Gastrocnemius medialis (tissue), 4 donors: ENCODE results near the gene APBA3. TPM values are rescaled to one million over a fixed set of nuclear protein-coding genes. Genes with fewer than 3 reads are reported as not detected.

Experiments used
- ATAC-seq, 2 donors: fragments of 150-250 bp; one replicate each; pipeline ENCODE4 v1.9.1; 2016
- DNase-seq, 2 donors: peaks; one replicate each; pipeline ENCODE4 v3.0.0-alpha.2; 2019
- H3K27ac ChIP-seq, 4 donors: fragments of 200-600 bp; sonication (generic); 1 replicate in 1 of 4; 2 replicates in 3 of 4; pipeline ENCODE4 v1.5.1; 2016 to 2018; ENCODE audit warnings: mild to moderate bottlenecking in 2 of 4, moderate library complexity in 1 of 4
- H3K27me3 ChIP-seq, 3 donors: fragments of 200-600 bp; sonication (generic) in 2 of 3; 1 replicate in 1 of 3; 2 replicates in 2 of 3; pipeline versions ENCODE4 v1.5.1 to v1.6.0; 2016 to 2019; ENCODE audit warnings: mild to moderate bottlenecking in 1 of 3, moderate library complexity in 1 of 3
- H3K36me3 ChIP-seq, 2 donors: fragments of 200-600 bp; sonication (generic) in 1 of 2; one replicate each; pipeline ENCODE4 v1.5.1; 2017 to 2018
- H3K4me1 ChIP-seq, 2 donors: fragments of 200-600 bp; sonication (generic) in 1 of 2; one replicate each; pipeline ENCODE4 v1.5.1; 2016 to 2017; ENCODE audit warnings: mild to moderate bottlenecking in 2 of 2
- H3K4me3 ChIP-seq, 4 donors: fragments of 200-600 bp; sonication (generic) in 3 of 4; 1 replicate in 1 of 4; 2 replicates in 3 of 4; pipeline ENCODE4 v1.5.1; 2016 to 2019; ENCODE audit warnings: mild to moderate bottlenecking in 2 of 4
- H3K9me3 ChIP-seq, 3 donors: fragments of 200-600 bp; sonication (generic) in 2 of 3; 1 replicate in 1 of 3; 2 replicates in 2 of 3; pipeline ENCODE4 v1.5.1; 2016 to 2019
- POLR2A ChIP-seq, 2 donors: fragments of 450-650 bp; IDR thresholded peaks; one replicate each; pipeline ENCODE4 v1.6.1; 2017; ENCODE audit warnings: antibody characterized with exemption in 2 of 2, mild to moderate bottlenecking in 2 of 2, moderate library complexity in 2 of 2
- in situ Hi-C, 4 donors: fragments of 200-750 bp; cut with MboI; loops; one replicate each; pipeline versions ENCODE4 v1.15.0 to v1.8.0; 2017; ENCODE audit warnings: low sequenced_read_pairs in 4 of 4
- intact Hi-C: fragments of 100-400 bp; cut with DNase I; formaldehyde crosslinking; loops from one replicate; pipeline ENCODE4 v1.15.1; 2023; ENCODE audit warnings: low total_unique reads
- total RNA-seq, 4 donors: library from RNA; depleted of rRNA; stranded (reverse); fragments of >200 nt; gene quantifications; one replicate each; pipeline versions ENCODE4 v1.1.0 to v1.2.3, GENCODE V29; 2016
- TF ChIP-seq, protein P1 (sequence below), 5 experiments: fragments of 450-650 bp in 3 of 5; fragments of 200-600 bp in 2 of 5; sonication (generic) in 2 of 5; IDR thresholded peaks in 4 of 5; conservative IDR thresholded peaks in 1 of 5; 1 replicate in 4 of 5; 2 replicates in 1 of 5; pipeline ENCODE4 v1.5.1; 2016 to 2019; ENCODE audit warnings: antibody characterized with exemption in 5 of 5, mild to moderate bottlenecking in 3 of 5, moderate library complexity in 3 of 5

Gene APBA3
- total RNA-seq, 4 donors from 2014 or later: 14.0 to 29.6 (median 27.4) TPM

DNA sequence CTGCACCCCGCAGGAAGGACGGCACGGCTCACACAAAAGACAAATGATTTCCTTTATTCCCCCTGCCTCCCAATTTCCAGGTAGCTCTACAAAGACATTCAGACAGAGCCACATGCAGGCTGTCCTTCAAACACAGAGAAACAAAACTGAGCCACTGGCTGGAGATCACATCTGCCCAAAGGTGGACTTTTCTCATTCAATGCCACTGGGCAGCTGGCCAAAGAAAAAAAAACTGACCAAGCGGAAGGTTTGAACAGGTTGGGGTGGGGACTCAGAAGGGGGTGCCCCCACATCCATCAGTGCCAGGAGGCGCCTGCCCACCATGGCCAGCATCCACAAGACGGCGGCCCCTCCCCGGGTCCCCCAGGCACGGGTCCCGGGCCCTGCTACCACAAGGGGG, 42.5 kb upstream of the APBA3 start:
- no peaks in the 10 kb centered on the region for H3K36me3 ChIP-seq
- DNase-seq (no peak), ATAC-seq (no peak)
- intact Hi-C loops: no loop called here
- TF ChIP-seq, protein P1, sequence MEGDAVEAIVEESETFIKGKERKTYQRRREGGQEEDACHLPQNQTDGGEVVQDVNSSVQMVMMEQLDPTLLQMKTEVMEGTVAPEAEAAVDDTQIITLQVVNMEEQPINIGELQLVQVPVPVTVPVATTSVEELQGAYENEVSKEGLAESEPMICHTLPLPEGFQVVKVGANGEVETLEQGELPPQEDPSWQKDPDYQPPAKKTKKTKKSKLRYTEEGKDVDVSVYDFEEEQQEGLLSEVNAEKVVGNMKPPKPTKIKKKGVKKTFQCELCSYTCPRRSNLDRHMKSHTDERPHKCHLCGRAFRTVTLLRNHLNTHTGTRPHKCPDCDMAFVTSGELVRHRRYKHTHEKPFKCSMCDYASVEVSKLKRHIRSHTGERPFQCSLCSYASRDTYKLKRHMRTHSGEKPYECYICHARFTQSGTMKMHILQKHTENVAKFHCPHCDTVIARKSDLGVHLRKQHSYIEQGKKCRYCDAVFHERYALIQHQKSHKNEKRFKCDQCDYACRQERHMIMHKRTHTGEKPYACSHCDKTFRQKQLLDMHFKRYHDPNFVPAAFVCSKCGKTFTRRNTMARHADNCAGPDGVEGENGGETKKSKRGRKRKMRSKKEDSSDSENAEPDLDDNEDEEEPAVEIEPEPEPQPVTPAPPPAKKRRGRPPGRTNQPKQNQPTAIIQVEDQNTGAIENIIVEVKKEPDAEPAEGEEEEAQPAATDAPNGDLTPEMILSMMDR (IDR thresholded peaks at IDR 0.05 in 4 of 5, conservative IDR thresholded peaks at IDR 0.05 in 1 of 5): no peak
- no peak for TF ChIP-seq POLR2A (IDR thresholded peaks at IDR 0.05)
- no peaks in the 10 kb centered on the region for H3K9me3 ChIP-seq
- no peak overlapping the region for H3K4me3 ChIP-seq
- peaks cover 44 to 59% (median 57%) of the 10 kb centered on the region in 3 donors for H3K27me3 ChIP-seq
- H3K4me1 ChIP-seq: peaks cover 0 to 3% of the 10 kb centered on the region in 2 donors
- in situ Hi-C loops: no loop called here
- no peak overlapping the region for H3K27ac ChIP-seq

DNA sequence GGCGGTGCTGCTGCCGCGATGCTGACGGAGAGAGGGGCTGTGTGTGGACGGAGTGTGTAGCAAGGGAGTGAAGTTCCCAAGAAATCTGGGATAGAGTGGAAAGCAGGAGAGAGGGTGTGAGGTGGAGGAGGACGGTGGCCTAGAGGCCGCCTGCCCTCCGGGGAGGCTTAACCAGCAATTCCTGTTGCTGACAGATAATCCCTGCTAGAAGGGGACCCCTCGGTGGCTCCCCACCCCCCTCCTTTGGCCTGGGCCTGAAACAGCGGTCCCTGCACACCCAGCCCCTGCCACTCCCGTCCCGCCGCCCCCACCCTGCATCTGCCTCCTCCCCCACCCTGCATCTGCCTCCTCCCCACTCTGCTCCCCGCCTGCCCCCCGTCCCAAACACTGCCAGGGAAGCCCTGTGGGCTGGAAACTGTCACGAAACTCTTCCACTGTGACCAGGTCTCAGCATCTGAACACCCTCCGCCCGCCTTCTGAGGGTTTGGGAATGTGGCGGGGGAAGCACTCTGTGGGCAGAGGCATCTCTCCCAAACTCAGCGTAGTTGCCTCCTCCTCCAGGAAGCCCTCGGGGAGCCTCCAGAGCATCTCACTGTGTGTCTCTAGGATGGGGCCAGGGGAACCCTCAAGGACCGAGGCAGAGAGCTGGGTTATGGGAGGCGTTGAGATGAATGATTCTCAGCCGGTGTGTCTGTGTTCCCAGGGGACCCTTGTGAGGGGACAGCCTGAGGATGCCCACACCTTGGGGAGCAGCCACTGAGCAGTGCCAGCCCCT, 41.8 kb upstream of the APBA3 start:
- Histone ChIP-seq H3K27ac (no peak overlapping the region), H3K4me1 (peaks cover 0 to 3% of the 10 kb centered on the region in 2 donors), H3K36me3 (no peaks in the 10 kb centered on the region), H3K9me3 (no peaks in the 10 kb centered on the region), H3K27me3 (peaks cover 50 to 62% (median 61%) of the 10 kb centered on the region in 3 donors), H3K4me3 (no peak overlapping the region)
- TF ChIP-seq, protein P1 (IDR thresholded peaks at IDR 0.05 in 4 of 5, conservative IDR thresholded peaks at IDR 0.05 in 1 of 5): no peak
- TF ChIP-seq POLR2A (IDR thresholded peaks at IDR 0.05): no peak
- no peak for DNase-seq
- no peak for ATAC-seq
- intact Hi-C loops: no loop called here
- in situ Hi-C loops: no loop called here

DNA sequence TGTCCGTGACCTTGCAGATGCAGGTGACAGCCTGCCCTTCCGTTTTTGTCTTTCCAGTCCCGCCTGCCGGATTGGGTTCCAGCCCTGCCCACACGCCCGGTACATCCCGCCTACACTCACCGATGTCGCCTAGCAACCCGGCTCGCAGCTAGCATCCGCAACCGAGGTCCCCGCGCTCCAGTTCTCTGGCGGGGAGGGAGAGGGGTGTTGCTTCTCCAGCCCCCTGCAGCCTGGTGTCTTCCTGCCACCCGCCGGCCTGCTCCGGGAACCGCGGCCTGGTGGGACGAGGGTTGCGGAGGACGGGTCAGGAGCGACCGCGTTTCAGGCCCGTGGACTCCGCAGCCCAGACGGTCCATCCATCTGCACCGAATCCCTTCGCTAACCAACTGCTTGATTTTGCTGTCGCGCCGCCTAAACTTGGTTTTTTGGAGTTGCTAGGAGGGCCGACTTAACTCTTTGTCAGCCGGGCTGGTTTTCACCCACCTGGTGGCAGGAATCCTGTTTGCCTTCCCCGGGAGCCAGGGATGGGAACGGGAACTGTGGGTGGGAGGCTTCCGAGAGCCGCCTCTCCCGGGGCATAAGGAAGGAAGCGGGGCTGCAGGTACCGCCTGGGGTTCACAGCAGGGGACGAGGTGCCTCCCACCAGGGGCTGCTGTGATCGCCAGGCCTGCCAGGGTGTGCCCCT, 40.1 kb upstream of the APBA3 start:
- intact Hi-C loops: no loop called here
- H3K27me3 ChIP-seq: peaks cover 50 to 66% (median 64%) of the 10 kb centered on the region in 3 donors

DNA sequence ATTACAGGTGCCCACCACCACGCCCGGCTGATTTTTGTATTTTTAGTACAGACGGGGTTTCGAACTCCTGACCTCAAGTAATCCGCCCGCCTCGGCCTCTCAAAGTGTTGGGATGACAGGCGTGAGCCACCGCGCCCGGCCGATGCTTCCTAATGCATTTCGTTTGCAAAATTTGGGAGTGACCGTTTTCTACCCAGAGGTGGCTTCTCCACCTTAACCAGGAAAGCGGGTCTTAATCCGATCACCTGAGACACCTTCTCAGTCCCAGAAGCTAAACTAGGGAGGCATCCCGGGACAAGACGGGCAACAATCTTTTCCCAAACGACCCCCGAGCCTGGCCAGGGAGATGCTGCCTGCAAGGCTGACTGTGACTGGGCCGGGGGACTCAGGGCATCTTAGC, 39.5 kb upstream of the APBA3 start:
- TF ChIP-seq, protein P1 (IDR thresholded peaks at IDR 0.05 in 4 of 5, conservative IDR thresholded peaks at IDR 0.05 in 1 of 5): no peak
- TF ChIP-seq POLR2A (IDR thresholded peaks at IDR 0.05): no peak
- ATAC-seq: no peak
- in situ Hi-C loops: no loop called here
- intact Hi-C loops: no loop called here
- no peak for DNase-seq
- Histone ChIP-seq H3K4me1 (peaks cover 0 to 3% of the 10 kb centered on the region in 2 donors), H3K36me3 (no peaks in the 10 kb centered on the region), H3K27me3 (peaks cover 50 to 72% (median 63%) of the 10 kb centered on the region in 3 donors), H3K9me3 (no peaks in the 10 kb centered on the region), H3K4me3 (no peak overlapping the region), H3K27ac (no peak overlapping the region)

More for the DNA sequence above, 40.1 kb upstream of the APBA3 start:
- Histone ChIP-seq H3K27ac (no peak overlapping the region), H3K36me3 (no peaks in the 10 kb centered on the region), H3K4me1 (peaks cover 0 to 3% of the 10 kb centered on the region in 2 donors), H3K9me3 (no peaks in the 10 kb centered on the region), H3K4me3 (no peak overlapping the region)
- TF ChIP-seq, protein P1 (IDR thresholded peaks at IDR 0.05 in 4 of 5, conservative IDR thresholded peaks at IDR 0.05 in 1 of 5): no peak
- no peak for TF ChIP-seq POLR2A (IDR thresholded peaks at IDR 0.05)
- ATAC-seq (no peak), DNase-seq (no peak)
- in situ Hi-C loops: no loop called here
